OCI-LY1 (cell line): ENCODE measurements around the gene SRRM2.

Source experiments
- H2AFZ ChIP-seq: fragments of 200-600 bp; sonication (generic), shearing (Covaris generic); 2 replicates; pipeline ENCODE4 v1.6.0; 2014; ENCODE audit warnings: antibody characterized with exemption, mild to moderate bottlenecking, low read length
- H3F3A ChIP-seq: fragments of 200-600 bp; sonication (generic), shearing (Covaris generic); 2 replicates; pipeline ENCODE4 v1.6.0; 2014; ENCODE audit warnings: mild to moderate bottlenecking, antibody characterized with exemption, low read length, moderate library complexity; ENCODE audit not compliant: insufficient read depth
- H3K27ac ChIP-seq: fragments of 200-600 bp; sonication (generic); 2 replicates; pipeline ENCODE4 v1.5.1; 2014; ENCODE audit warnings: low read length, mixed run types, mild to moderate bottlenecking, low read depth; ENCODE audit not compliant: poor library complexity, severe bottlenecking
- H3K27me3 ChIP-seq: fragments of 200-600 bp; sonication (generic); 2 replicates; pipeline ENCODE4 v1.6.0; 2014; ENCODE audit warnings: antibody characterized with exemption, mild to moderate bottlenecking, low read length, moderate library complexity; ENCODE audit not compliant: insufficient read depth
- H3K36me3 ChIP-seq: fragments of 200-600 bp; sonication (generic); 2 replicates; pipeline ENCODE4 v1.6.1; 2014; ENCODE audit warnings: mild to moderate bottlenecking, antibody characterized with exemption, low read length, moderate library complexity, mixed read lengths; ENCODE audit not compliant: insufficient read depth
- H3K4me1 ChIP-seq: fragments of 200-600 bp; sonication (generic); 2 replicates; pipeline ENCODE4 v1.5.1; 2014; ENCODE audit warnings: mild to moderate bottlenecking, low read length, moderate library complexity; ENCODE audit not compliant: insufficient read depth, severe bottlenecking
- H3K4me2 ChIP-seq: fragments of 200-600 bp; sonication (generic), shearing (Covaris generic); 2 replicates; pipeline ENCODE4 v1.6.1; 2014; ENCODE audit warnings: low read length
- H3K4me3 ChIP-seq: fragments of 200-600 bp; sonication (generic); 2 replicates; pipeline ENCODE4 v1.5.1; 2014; ENCODE audit warnings: low read length, low read depth, mild to moderate bottlenecking, mixed read lengths; ENCODE audit not compliant: poor library complexity, severe bottlenecking
- H3K79me2 ChIP-seq: fragments of 200-600 bp; shearing (Covaris generic); 2 replicates; pipeline ENCODE4 v1.6.1; 2016; ENCODE audit warnings: mixed run types, low read length, mixed read lengths; ENCODE audit not compliant: insufficient read depth
- H3K9ac ChIP-seq: fragments of 200-600 bp; sonication (generic), shearing (Covaris generic); 2 replicates; pipeline ENCODE4 v1.6.1; 2014; ENCODE audit warnings: mild to moderate bottlenecking, low read length, mixed read lengths
- H3K9me2 ChIP-seq: fragments of 200-600 bp; sonication (generic), shearing (Covaris generic); 2 replicates; pipeline ENCODE4 v1.6.1; 2014; ENCODE audit warnings: low read depth, mild to moderate bottlenecking, low read length, mixed read lengths
- H3K9me3 ChIP-seq: fragments of 200-600 bp; shearing (Covaris generic); 2 replicates; pipeline ENCODE4 v1.6.1; 2014; ENCODE audit warnings: low read length, mixed read lengths
- H4K20me1 ChIP-seq: fragments of 200-600 bp; sonication (generic), shearing (Covaris generic); 2 replicates; pipeline ENCODE4 v1.6.0; 2016; ENCODE audit warnings: mild to moderate bottlenecking, low read length; ENCODE audit not compliant: insufficient read depth
- EZH2 ChIP-seq: fragments of 200-600 bp; sonication (generic), shearing (Covaris generic); IDR thresholded peaks from 2 replicates; pipeline ENCODE4 v1.8.0; 2017; ENCODE audit warnings: borderline replicate concordance, mixed run types, mild to moderate bottlenecking, antibody characterized with exemption, low read length, moderate library complexity, mixed read lengths
- TF ChIP-seq, protein P1 (sequence below): fragments of 200-600 bp; sonication (generic), shearing (Covaris generic); IDR thresholded peaks from 2 replicates; pipeline ENCODE4 v1.5.1; 2017; ENCODE audit warnings: mild to moderate bottlenecking, antibody characterized with exemption, low read length, moderate library complexity, mixed read lengths

SRRM2 gene

DNA sequence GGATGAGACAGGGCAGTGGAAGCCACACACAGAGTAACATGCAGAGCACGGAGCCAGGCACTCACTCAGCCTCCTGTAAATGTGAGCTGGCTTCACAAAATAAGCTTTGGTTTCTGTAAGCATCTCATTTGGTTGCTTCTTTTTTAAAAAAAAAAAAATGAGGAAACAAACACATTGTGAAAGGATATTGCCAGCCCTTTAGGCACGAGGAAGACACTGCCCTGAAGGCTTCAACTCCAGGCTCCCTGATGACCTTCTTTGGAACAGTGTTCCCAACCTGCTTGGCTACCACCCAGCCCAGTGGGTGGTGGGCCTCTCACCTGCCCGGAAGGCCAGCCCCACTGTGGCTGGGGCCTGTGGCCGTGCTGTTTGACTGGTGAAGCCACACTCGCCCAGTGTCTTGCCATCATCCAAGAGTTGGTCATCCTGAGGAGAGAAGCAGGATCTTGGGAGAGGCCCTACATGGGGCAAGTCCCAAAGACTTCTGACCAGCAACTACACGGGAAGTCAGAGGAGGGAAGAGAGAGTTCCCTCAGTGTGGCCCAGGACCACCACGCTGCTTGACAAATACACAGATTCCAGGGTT is 22.8 kb downstream of the SRRM2 start:
- Histone ChIP-seq H2AFZ (no peak overlapping the region), H3K9me2 (no peaks in the 10 kb centered on the region), H3K9me3 (no peaks in the 10 kb centered on the region), H3K79me2 (peaks cover 14% of the 10 kb centered on the region), H3K27me3 (no peaks in the 10 kb centered on the region), H4K20me1 (no peaks in the 10 kb centered on the region), H3K36me3 (peaks cover 46% of the 10 kb centered on the region), H3K27ac (peak overlapping the region; percentile 43), H3K4me3 (peak overlapping the region; percentile 94), H3F3A (no peaks in the 10 kb centered on the region), H3K4me2 (peak overlapping the region; percentile 99), H3K9ac (peak overlapping the region; percentile 97; the same call in 1 of the 2 replicates), H3K4me1 (peaks cover 24% of the 10 kb centered on the region)
- TF ChIP-seq, protein P1, sequence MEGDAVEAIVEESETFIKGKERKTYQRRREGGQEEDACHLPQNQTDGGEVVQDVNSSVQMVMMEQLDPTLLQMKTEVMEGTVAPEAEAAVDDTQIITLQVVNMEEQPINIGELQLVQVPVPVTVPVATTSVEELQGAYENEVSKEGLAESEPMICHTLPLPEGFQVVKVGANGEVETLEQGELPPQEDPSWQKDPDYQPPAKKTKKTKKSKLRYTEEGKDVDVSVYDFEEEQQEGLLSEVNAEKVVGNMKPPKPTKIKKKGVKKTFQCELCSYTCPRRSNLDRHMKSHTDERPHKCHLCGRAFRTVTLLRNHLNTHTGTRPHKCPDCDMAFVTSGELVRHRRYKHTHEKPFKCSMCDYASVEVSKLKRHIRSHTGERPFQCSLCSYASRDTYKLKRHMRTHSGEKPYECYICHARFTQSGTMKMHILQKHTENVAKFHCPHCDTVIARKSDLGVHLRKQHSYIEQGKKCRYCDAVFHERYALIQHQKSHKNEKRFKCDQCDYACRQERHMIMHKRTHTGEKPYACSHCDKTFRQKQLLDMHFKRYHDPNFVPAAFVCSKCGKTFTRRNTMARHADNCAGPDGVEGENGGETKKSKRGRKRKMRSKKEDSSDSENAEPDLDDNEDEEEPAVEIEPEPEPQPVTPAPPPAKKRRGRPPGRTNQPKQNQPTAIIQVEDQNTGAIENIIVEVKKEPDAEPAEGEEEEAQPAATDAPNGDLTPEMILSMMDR: no peak
- no peak for TF ChIP-seq EZH2

DNA sequence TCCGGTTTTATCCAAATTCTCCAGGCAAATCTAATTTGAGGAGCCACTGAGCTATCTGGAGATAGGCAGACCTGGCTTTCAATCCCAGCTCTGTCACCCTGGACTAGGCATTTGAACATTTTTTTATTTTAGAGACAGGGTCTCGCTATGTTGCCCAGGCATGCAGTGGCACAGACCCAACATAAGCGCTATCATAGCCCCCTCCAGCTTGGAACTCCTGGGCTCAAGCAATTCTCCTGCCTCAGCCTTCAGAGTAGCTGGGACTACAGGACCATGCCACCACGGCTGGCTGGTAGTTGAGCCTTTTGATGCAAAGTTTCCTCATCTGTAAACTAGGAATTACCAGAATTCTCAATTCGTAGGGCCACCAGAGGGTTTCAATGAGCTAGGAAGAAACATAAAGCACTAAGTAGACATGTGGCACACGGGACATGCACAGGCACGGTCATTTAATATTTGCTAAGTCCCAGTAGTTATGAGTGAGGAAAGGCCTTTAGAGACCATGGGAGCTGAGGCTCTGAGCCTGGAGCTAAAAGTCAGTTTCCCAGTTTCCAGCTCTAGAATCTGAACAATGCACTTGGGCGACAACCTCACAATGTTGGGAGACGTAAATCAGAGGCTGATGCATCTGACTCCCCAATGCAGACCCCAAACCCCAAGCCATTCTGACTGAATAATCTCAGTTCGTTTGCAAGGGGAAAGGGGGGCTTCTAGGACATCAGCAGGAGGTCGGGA is 23.5 kb downstream of the SRRM2 start:
- Histone ChIP-seq H3K9me2 (no peaks in the 10 kb centered on the region), H3K27me3 (no peaks in the 10 kb centered on the region), H3K4me3 (peak overlapping the region; percentile 94), H3K9me3 (no peaks in the 10 kb centered on the region), H3K4me2 (peak overlapping the region; percentile 99), H3K4me1 (peaks cover 24% of the 10 kb centered on the region), H3K36me3 (peaks cover 39% of the 10 kb centered on the region), H3K9ac (peak overlapping the region; percentile 97), H3F3A (no peaks in the 10 kb centered on the region), H2AFZ (no peak overlapping the region), H3K27ac (peak overlapping the region; percentile 24), H4K20me1 (no peaks in the 10 kb centered on the region), H3K79me2 (peaks cover 14% of the 10 kb centered on the region)
- TF ChIP-seq, protein P1: no peak
- no peak for TF ChIP-seq EZH2

DNA sequence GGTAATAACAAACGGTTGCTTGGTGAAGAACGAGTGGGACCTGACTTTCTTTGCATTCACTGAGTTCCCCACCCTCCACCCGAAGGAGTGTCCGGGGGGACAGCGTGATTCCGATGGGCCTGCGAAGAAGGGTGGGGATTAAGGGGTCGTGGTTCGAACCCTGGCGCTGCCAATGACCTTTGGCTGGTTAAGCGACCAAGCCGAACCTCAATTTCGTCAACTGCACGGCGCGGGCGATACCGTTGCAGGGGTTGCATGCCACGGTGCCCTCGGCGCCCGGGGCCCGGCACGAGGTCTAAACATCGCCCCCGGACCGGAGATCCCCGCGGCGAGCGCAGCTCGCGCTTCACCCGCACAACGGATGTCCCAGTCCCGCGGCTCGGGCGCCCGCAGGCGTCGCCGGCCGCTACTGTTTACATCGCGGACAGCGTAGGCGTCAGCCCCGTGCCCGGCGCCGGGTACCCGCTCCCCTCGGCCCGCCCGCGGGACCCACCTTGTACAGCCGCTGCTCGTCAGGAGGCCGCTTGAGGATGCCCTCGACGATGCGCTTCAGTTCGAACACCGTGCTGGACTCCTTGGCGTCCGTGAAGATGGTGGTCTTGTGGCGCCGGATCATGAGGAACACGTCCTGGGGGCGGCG is 24.2 kb downstream of the SRRM2 start:
- H4K20me1 ChIP-seq: no peaks in the 10 kb centered on the region
- peak overlapping the region; percentile 97 for H3K9ac ChIP-seq
- H3K27ac ChIP-seq: peak overlapping the region; percentile 24
- no peak overlapping the region for H2AFZ ChIP-seq
- H3K9me2 ChIP-seq: no peaks in the 10 kb centered on the region
- H3K9me3 ChIP-seq: no peaks in the 10 kb centered on the region
- H3K4me1 ChIP-seq: peaks cover 24% of the 10 kb centered on the region
- TF ChIP-seq EZH2: no peak
- TF ChIP-seq, protein P1: no peak
- H3K27me3 ChIP-seq: no peaks in the 10 kb centered on the region
- H3K4me2 ChIP-seq: peak overlapping the region; percentile 99
- no peaks in the 10 kb centered on the region for H3F3A ChIP-seq
- H3K36me3 ChIP-seq: peaks cover 32% of the 10 kb centered on the region
- peak overlapping the region; percentile 94 for H3K4me3 ChIP-seq
- peaks cover 14% of the 10 kb centered on the region for H3K79me2 ChIP-seq
